Astrocyte (in vitro differentiated cells and primary cell): ENCODE measurements around the gene ANKRD34A.

ENCODE experiments used
- CTCF ChIP-seq: IDR thresholded peaks from 2 replicates; pipeline ENCODE4 v1.5.1; 2011; ENCODE audit warnings: low read depth, mild to moderate bottlenecking, inconsistent platforms, low read length, moderate library complexity; ENCODE audit not compliant: insufficient read depth
- EZH2 ChIP-seq: IDR thresholded peaks from 2 replicates; pipeline ENCODE4 v1.6.1; 2012; ENCODE audit warnings: mild to moderate bottlenecking, low read length, inconsistent platforms; ENCODE audit not compliant: insufficient read depth

GRCh38 chr1:145991735-145992412 lies 27.5 kb upstream of the ANKRD34A start:
- no peak for TF ChIP-seq CTCF
- TF ChIP-seq EZH2, result no peak
